Measurements from ENCODE around the gene DOCK4.

DOCK4 gene

GRCh38 chr7:112105584-112106530 is 100.3 kb downstream of the DOCK4 start:
- DNase-seq (ENCODE audit: low read depth): no peak

GRCh38 chr7:112104120-112104519 is 102.1 kb downstream of the DOCK4 start:
- no peak for DNase-seq (ENCODE audit: low read depth)

GRCh38 chr7:112103246-112103645 is 103.0 kb downstream of the DOCK4 start:
- no peak for DNase-seq (ENCODE audit: low read depth)

GRCh38 chr7:112101201-112101846 is 104.9 kb downstream of the DOCK4 start:
- no peak for DNase-seq (ENCODE audit: low read depth)

- DNase-seq (ENCODE audit: low read depth): no peak
These were observed 108.7 kb downstream of the DOCK4 start for GRCh38 chr7:112097524-112097923.

- DNase-seq (ENCODE audit: low read depth): no peak
These were observed 112.8 kb downstream of the DOCK4 start for GRCh38 chr7:112093409-112093808.

GRCh38 chr7:112092709-112093395 is 113.3 kb downstream of the DOCK4 start:
- DNase-seq (ENCODE audit: low read depth): no peak

GRCh38 chr7:112092306-112092705 is 113.9 kb downstream of the DOCK4 start:
- no peak for DNase-seq (ENCODE audit: low read depth)

- DNase-seq (ENCODE audit: low read depth): no peak
These were observed 114.4 kb downstream of the DOCK4 start for GRCh38 chr7:112091768-112092167.

GRCh38 chr7:112089551-112089950 is 116.6 kb downstream of the DOCK4 start:
- DNase-seq (ENCODE audit: low read depth): no peak

GRCh38 chr7:112088484-112089016 is 117.6 kb downstream of the DOCK4 start:
- no peak for DNase-seq (ENCODE audit: low read depth)

- DNase-seq (ENCODE audit: low read depth): no peak
These were observed 119.5 kb downstream of the DOCK4 start for GRCh38 chr7:112086496-112087254.

GRCh38 chr7:112084520-112084971 is 121.7 kb downstream of the DOCK4 start:
- no peak for DNase-seq (ENCODE audit: low read depth)

- DNase-seq (ENCODE audit: low read depth): no peak
These were observed 122.3 kb downstream of the DOCK4 start for GRCh38 chr7:112083776-112084355.

- no peak for DNase-seq (ENCODE audit: low read depth)
These were observed 123.9 kb downstream of the DOCK4 start for GRCh38 chr7:112082306-112082705.

GRCh38 chr7:112081778-112082177 is 124.4 kb downstream of the DOCK4 start:
- DNase-seq (ENCODE audit: low read depth): no peak

GRCh38 chr7:112080978-112081377 is 125.2 kb downstream of the DOCK4 start:
- DNase-seq (ENCODE audit: low read depth): no peak

- no peak for DNase-seq (ENCODE audit: low read depth)
These were observed 125.8 kb downstream of the DOCK4 start for GRCh38 chr7:112080441-112080840.

GRCh38 chr7:112079673-112080072 is 126.5 kb downstream of the DOCK4 start:
- no peak for DNase-seq (ENCODE audit: low read depth)

- no peak for DNase-seq (ENCODE audit: low read depth)
These were observed 127.1 kb downstream of the DOCK4 start for GRCh38 chr7:112079122-112079521.

- no peak for DNase-seq (ENCODE audit: low read depth)
These were observed 129.9 kb downstream of the DOCK4 start for GRCh38 chr7:112076324-112076723.

Data from activated gamma-delta T cell treated with anti-CD3 and anti-CD28 coated beads, Interleukin-2, amount 50 U/mL, for 16 hours (primary cell).